Activated naive CD8-positive, alpha-beta T cell (primary cell): Measurements from ENCODE around the gene DDA1.
A peak's percentile ranks its signal among the peaks of the same experiment; 100 is the strongest.

ENCODE experiments used
- H3K27ac Mint-ChIP-seq: one replicate; pipeline ENCODE4 v1.8.0; 2021; ENCODE audit warnings: mixed read lengths
- H3K27me3 Mint-ChIP-seq: one replicate; pipeline ENCODE4 v1.8.0; 2021; ENCODE audit warnings: mixed read lengths
- H3K36me3 Mint-ChIP-seq: one replicate; pipeline ENCODE4 v1.8.0; 2021; ENCODE audit warnings: mixed read lengths
- H3K4me1 Mint-ChIP-seq: one replicate; pipeline ENCODE4 v1.8.0; 2021; ENCODE audit warnings: low read depth, mixed read lengths
- H3K4me3 Mint-ChIP-seq: one replicate; pipeline ENCODE4 v1.8.0; 2021; ENCODE audit warnings: mild to moderate bottlenecking, mixed read lengths
- H3K9me3 Mint-ChIP-seq: one replicate; pipeline ENCODE4 v1.8.0; 2021; ENCODE audit warnings: low read depth, mixed read lengths

DDA1 gene

DNA sequence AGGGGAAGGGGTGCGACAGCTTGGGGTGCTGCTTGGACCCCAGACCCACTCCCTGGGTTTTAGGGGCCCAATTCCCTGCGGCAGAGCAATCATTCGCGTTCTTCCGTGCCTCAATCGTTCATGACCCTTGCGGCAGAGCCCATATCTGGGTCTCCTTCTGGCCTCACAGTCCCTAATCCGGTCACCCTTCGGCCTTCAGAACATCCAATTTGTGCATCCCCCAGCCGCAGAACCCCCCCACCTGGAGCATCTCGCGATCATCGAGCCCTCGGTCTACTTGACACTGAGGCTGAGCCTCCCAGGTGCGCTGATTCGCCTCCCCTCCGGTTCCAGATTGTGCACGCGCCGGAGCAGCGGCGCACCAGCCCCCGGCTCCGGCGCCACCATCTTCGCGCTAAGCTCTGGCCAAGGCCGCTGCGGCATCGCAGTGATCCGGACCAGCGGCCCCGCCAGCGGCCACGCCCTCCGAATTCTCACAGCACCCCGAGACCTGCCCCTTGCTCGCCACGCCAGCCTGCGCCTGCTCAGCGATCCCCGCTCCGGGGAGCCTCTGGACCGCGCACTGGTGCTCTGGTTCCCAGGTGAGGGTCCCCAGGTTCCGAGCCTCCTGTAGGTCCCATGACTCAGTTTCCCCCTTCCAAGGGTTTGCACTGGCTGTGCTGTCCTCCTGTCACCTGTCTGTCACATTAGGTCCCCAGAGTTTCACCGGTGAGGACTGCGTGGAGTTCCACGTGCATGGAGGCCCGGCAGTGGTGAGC lies 28.5 kb downstream of the DDA1 start:
- H3K9me3 Mint-ChIP-seq: no peaks in the 10 kb centered on the region
- peaks cover 23% of the 10 kb centered on the region for H3K4me1 Mint-ChIP-seq
- no peaks in the 10 kb centered on the region for H3K27me3 Mint-ChIP-seq
- no peaks in the 10 kb centered on the region for H3K36me3 Mint-ChIP-seq
- peak overlapping the region; percentile 96 for H3K27ac Mint-ChIP-seq
- peak overlapping the region; percentile 96 for H3K4me3 Mint-ChIP-seq

DNA sequence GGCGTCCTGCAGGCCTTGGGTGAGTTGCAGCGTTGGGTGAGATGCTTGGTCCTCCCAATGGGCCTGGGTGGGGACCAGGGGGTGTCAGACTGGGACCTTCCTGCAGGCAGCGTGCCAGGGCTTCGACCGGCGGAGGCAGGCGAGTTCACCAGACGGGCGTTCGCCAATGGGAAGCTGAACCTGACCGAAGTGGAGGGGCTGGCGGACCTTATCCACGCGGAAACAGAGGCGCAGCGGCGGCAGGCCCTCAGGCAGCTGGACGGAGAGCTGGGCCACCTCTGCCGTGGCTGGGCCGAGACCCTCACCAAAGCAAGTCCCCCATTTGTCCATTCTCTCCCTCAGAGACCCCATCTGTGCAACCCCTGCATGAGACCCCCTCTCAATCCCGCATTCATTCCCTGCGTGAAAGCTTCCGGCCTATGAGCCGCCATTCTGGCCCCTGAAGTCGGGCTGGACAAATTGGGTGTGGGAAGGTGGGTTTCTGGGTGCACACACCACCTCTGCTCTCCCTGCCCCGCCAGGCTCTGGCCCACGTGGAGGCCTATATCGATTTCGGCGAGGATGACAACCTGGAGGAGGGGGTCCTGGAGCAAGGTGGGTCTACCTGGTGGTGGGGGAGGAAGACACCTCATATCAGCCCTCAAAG lies 29.2 kb downstream of the DDA1 start:
- H3K27ac Mint-ChIP-seq: no peak overlapping the region
- peak overlapping the region; percentile 96 for H3K4me3 Mint-ChIP-seq
- no peaks in the 10 kb centered on the region for H3K36me3 Mint-ChIP-seq
- H3K27me3 Mint-ChIP-seq: no peaks in the 10 kb centered on the region
- H3K4me1 Mint-ChIP-seq: peaks cover 18% of the 10 kb centered on the region
- H3K9me3 Mint-ChIP-seq: no peaks in the 10 kb centered on the region

DNA sequence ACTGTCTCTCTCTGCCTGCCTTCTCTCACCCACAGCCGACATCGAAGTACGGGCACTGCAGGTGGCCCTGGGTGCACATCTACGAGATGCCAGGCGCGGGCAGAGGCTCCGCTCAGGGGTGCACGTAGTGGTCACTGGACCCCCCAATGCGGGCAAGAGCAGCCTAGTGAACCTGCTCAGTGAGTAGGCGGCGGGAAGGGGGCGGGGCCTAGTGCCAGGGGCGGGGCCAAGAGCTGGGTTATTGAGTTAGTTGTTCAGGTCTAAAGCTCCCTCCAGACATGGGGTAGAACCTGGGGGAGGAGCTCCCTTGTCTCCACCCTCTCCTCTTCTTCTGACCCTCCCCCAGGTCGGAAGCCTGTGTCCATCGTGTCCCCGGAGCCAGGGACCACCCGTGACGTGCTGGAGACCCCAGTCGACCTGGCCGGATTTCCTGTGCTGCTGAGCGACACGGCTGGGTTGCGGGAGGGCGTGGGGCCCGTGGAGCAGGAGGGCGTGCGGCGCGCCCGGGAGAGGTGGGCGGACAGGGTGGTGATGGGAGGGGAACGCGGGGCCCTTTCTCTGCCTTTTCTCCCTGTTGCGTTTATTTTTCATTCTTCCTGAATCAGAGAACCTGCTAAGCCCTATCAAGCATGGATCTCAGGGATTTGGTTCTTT lies 29.9 kb downstream of the DDA1 start:
- no peaks in the 10 kb centered on the region for H3K9me3 Mint-ChIP-seq
- H3K4me3 Mint-ChIP-seq: peak overlapping the region; percentile 74
- H3K27me3 Mint-ChIP-seq: no peaks in the 10 kb centered on the region
- H3K4me1 Mint-ChIP-seq: peaks cover 15% of the 10 kb centered on the region
- H3K36me3 Mint-ChIP-seq: no peaks in the 10 kb centered on the region
- H3K27ac Mint-ChIP-seq: peak overlapping the region; percentile 16

DNA sequence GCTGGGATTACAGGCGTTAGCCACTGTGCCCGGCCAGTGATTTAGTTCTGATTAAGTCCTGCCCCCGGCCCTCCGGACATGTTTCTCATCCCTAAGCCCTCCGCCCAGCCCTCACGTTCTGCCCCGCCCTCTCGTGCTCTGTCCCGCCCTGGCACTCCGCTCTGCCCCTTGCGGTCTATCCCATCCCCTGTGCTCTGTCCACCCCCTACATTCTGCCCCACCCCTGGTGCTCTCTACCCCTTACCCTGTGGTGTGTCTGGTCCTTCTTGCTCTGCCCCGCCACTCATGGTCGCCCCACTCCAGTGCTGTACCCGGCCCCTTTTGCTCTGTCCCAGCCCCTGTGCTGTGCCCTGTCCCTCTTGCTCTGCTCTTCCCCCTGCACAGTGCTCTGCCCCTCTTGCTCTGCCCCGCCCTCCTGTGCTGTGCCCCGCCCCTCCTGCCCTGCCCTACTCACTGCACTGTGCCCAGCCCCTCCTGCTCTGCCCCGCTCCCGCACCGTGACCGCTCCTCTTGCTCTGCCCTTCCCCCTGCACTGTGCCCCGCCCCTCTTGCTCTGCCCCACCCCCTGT lies 31.0 kb downstream of the DDA1 start:
- no peaks in the 10 kb centered on the region for H3K9me3 Mint-ChIP-seq
- peaks cover 8% of the 10 kb centered on the region for H3K4me1 Mint-ChIP-seq
- H3K4me3 Mint-ChIP-seq: no peak overlapping the region
- no peak overlapping the region for H3K27ac Mint-ChIP-seq
- H3K36me3 Mint-ChIP-seq: no peaks in the 10 kb centered on the region
- no peaks in the 10 kb centered on the region for H3K27me3 Mint-ChIP-seq

DNA sequence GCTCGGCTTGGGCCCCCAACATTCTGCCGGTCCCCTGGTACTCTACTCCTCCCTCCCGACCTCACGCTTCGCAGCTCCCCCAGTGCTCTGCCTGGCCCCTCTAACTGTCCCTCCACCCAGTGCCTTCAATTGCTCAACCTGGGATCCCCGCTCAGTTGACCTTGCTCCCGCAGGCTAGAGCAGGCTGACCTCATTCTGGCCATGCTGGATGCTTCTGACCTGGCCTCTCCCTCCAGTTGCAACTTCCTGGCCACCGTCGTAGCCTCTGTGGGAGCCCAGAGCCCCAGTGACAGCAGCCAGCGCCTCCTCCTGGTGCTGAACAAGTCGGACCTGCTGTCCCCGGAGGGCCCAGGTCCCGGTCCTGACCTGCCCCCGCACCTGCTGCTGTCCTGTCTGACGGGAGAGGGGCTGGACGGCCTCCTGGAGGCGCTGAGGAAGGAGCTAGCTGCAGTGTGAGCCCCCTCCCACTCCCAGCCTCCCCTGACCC lies 31.6 kb downstream of the DDA1 start:
- Mint-ChIP-seq H3K27ac (no peak overlapping the region), H3K4me1 (peaks cover 8% of the 10 kb centered on the region), H3K9me3 (no peaks in the 10 kb centered on the region), H3K4me3 (no peak overlapping the region), H3K27me3 (no peaks in the 10 kb centered on the region), H3K36me3 (no peaks in the 10 kb centered on the region)

DNA sequence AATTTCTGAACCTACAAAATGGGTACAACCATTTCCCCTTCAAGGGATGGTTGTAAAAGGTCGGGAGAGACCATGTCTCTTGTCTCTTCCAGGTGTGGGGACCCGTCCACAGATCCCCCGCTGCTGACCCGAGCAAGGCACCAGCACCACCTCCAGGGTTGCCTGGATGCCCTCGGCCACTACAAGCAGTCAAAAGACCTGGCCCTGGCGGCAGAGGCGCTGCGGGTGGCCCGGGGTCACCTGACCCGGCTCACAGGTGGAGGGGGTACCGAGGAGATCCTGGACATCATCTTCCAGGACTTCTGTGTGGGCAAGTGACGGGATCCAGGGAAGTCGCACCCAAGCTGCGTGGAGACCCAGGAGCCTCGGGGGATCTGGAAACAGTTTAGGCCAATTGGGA lies 32.0 kb downstream of the DDA1 start:
- H3K27ac Mint-ChIP-seq: no peak overlapping the region
- H3K9me3 Mint-ChIP-seq: no peaks in the 10 kb centered on the region
- no peaks in the 10 kb centered on the region for H3K27me3 Mint-ChIP-seq
- H3K4me1 Mint-ChIP-seq: peaks cover 11% of the 10 kb centered on the region
- no peaks in the 10 kb centered on the region for H3K36me3 Mint-ChIP-seq
- no peak overlapping the region for H3K4me3 Mint-ChIP-seq

DNA sequence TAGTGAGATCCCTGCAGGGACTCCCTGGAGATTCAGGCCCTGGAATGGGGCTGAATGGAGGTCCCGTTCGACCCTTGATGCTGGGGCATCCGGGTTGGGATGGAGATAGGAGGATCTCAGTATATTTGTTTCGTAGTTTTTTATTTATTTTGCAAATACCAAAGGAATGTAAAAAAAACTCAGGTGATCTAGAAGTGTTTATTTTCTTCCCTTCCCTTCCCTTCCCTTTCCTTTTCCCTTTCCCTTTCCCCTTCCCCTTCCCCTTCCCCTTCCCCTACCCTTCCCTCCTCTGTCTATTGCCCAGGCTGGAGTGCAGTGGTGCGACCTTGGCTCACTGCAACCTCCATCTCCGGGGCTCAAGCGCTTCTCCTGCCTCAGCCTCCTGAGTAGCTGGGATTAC lies 32.5 kb downstream of the DDA1 start:
- Mint-ChIP-seq H3K9me3 (no peaks in the 10 kb centered on the region), H3K4me3 (no peak overlapping the region), H3K36me3 (no peaks in the 10 kb centered on the region), H3K27me3 (no peaks in the 10 kb centered on the region), H3K4me1 (peaks cover 9% of the 10 kb centered on the region), H3K27ac (no peak overlapping the region)

DNA sequence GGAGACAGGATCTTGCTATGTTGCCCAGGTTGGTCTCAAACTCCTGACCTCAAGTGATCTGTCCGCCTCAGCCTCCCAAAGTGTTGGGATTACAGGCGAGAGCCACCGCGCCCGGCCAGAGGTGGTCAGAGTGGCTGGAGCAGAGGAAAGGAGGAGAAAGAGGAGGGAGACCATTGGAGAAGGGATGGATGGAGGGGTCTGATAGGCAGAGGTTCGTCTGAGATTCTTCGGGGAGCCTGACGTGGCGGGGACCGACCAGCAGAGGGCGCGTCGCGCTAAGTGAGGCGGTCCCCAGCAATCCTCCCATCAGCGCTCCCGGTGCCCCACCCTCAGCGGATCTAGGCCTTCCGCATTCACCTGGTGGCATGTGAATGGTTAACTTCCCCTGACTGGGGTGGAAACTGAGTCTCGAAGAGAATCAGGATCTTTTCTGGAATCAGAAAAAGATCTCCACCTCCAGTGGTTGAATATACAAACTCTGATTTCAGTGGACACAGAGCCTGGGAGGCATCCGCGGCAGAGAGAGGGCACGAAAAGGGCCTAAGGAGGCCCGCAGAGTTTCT lies 36.8 kb downstream of the DDA1 start:
- no peaks in the 10 kb centered on the region for H3K9me3 Mint-ChIP-seq
- H3K36me3 Mint-ChIP-seq: no peaks in the 10 kb centered on the region
- H3K4me3 Mint-ChIP-seq: no peak overlapping the region
- H3K27me3 Mint-ChIP-seq: peaks cover 11% of the 10 kb centered on the region
- H3K27ac Mint-ChIP-seq: no peak overlapping the region
- H3K4me1 Mint-ChIP-seq: peaks cover 6% of the 10 kb centered on the region

DNA sequence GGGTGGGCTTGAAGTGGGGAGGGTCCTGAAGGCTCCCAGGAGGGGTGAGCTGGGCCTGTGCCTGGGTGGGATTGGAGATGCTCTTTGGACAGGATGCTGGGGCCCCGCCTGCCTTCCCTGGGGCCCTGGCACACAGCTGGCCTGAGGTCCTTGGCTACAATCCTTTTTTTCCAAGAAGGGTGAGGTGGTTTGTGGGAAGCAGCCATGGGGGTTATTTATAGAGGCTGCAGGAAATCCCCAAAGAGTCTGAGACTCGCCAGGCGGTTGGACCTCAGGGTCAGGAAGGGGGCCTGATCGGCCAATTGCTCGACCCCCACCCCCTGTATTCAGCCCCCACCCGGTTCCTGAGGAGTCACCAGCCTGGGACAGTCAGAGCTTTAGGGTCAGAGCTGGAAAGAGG lies 38.0 kb downstream of the DDA1 start:
- peaks cover 11% of the 10 kb centered on the region for H3K4me1 Mint-ChIP-seq
- H3K4me3 Mint-ChIP-seq: no peak overlapping the region
- H3K36me3 Mint-ChIP-seq: no peaks in the 10 kb centered on the region
- no peak overlapping the region for H3K27ac Mint-ChIP-seq
- peaks cover 15% of the 10 kb centered on the region for H3K27me3 Mint-ChIP-seq
- H3K9me3 Mint-ChIP-seq: no peaks in the 10 kb centered on the region

DNA sequence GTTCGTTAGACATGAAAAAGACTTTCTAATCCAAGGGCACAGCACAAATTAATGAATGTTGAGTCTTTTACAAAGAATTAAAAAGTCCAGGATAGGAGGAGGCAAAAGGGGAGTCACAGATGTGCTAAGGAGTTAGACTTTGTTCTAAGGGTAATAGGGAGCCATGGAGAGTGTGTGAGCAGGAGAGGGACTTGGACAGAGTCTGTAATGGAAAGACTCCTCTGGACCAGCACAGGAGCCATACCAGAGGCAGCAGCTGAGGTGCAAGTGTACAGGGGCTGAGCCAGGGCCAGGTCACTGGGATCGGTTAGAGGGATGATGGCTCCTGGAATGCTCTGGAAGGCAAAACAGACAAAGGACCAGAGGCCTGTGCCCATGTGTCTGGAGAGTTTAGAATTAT lies 38.5 kb downstream of the DDA1 start:
- H3K27ac Mint-ChIP-seq: no peak overlapping the region
- H3K9me3 Mint-ChIP-seq: no peaks in the 10 kb centered on the region
- H3K36me3 Mint-ChIP-seq: no peaks in the 10 kb centered on the region
- H3K27me3 Mint-ChIP-seq: peaks cover 17% of the 10 kb centered on the region
- H3K4me1 Mint-ChIP-seq: peaks cover 11% of the 10 kb centered on the region
- no peak overlapping the region for H3K4me3 Mint-ChIP-seq

DNA sequence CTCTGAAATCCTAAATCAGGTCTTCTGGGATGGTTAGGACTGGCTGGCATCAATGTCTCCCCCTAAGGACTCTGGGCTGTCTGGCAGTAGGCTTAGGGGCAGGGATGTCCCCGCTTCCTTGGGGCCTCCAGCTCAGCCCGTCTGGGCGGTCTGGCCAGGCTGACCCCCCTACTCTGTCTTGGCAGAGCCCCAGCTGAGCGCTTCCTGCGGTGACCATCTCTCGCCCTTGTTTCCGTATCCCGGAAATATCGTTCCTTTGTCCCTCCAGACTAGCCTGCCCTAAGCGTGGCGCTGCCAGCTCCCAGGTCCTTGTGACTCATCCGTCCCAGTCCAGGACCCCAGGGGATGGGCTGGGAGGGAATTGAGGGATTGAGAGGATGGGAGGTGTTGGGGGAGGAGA lies 39.3 kb downstream of the DDA1 start:
- Mint-ChIP-seq H3K27ac (no peak overlapping the region), H3K27me3 (peaks cover 19% of the 10 kb centered on the region), H3K4me3 (no peak overlapping the region), H3K9me3 (no peaks in the 10 kb centered on the region), H3K36me3 (no peaks in the 10 kb centered on the region), H3K4me1 (peaks cover 11% of the 10 kb centered on the region)

DNA sequence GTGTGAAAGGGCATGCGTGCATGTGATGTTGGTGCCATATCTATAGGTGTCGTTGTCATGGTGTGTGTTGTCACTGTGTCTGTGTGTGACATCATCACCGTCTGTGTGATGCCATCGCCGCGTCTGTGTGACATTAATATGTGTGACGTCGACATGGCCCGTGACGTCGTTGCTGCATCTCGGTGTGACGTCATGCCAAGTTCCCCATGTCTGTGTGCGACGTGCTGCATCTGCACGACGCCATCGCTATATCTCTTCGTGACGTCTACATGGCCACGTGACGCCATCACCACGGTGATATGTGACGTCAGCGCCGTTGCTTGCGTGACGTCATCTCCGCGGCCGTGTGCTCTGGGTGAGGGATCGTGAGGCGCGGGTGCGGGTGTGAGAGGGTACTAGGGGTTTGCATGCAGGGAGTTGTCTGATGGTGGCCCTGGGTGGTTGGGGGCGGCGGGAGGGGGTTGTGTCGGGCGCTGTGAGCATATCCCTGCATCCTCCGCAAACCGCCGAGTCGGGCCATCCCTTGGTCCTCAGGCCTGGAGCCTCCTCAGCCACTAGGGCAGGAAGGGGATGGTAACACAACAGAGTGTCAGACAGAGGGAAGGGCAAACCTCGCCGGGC lies 42.6 kb downstream of the DDA1 start:
- H3K4me1 Mint-ChIP-seq: peaks cover 5% of the 10 kb centered on the region
- no peaks in the 10 kb centered on the region for H3K36me3 Mint-ChIP-seq
- H3K4me3 Mint-ChIP-seq: no peak overlapping the region
- H3K27me3 Mint-ChIP-seq: peaks cover 19% of the 10 kb centered on the region
- H3K9me3 Mint-ChIP-seq: no peaks in the 10 kb centered on the region
- no peak overlapping the region for H3K27ac Mint-ChIP-seq

DNA sequence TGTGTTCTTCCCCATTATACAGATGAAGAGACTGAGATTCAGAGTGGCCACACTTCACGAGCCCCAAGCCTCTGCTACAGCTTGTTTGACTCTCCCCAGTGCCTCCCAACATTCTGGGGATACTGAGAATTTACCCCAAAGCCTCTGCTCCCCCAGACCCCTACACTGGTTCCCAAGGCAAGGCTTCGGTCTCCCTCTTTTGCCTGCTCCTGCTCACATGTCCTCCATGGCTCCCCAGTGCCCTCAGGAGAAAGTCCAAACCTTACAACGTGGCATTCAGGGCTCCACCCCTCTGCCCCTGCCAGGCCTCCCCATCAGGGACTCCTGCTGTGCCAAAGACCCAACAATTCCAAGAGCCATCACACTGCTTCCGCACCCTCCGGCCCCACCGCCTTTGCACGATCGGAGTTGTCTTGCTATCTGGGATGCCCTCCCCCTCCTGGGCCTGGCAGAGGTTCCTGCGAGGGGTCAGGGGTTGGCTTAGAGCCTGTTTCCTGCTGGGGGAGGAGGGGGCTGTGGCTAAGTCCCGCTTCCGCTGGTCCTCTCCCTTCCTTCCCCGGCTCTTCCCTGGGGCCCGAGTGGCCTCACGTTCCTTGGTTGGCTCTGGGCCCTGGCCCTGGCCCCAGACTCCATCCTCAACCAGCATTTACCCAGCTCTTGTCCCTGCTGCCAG lies 43.4 kb downstream of the DDA1 start:
- Mint-ChIP-seq H3K36me3 (no peaks in the 10 kb centered on the region), H3K4me1 (peaks cover 5% of the 10 kb centered on the region), H3K27ac (no peak overlapping the region), H3K4me3 (no peak overlapping the region), H3K9me3 (no peaks in the 10 kb centered on the region), H3K27me3 (peaks cover 17% of the 10 kb centered on the region)

DNA sequence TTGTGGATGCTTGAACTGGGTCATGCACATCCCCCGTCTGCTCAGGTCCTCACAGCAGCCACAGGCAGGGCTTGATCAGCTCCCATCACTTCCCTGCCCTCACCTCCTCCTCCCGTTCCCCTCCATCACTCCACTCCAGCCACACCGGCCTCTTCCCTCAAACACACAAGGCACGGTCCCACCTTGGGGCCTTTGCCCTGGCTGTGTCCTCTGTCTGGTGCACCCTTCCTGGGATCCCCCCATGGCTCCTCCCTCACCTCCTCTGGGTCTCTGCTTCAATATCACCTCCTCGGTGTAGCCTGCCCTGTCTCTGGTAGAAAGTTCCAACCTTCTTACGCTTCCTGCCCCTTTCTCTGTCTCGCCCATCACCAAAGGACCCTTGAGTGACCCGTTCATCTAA lies 44.0 kb downstream of the DDA1 start:
- no peaks in the 10 kb centered on the region for H3K36me3 Mint-ChIP-seq
- H3K4me1 Mint-ChIP-seq: peaks cover 5% of the 10 kb centered on the region
- H3K9me3 Mint-ChIP-seq: no peaks in the 10 kb centered on the region

More for the DNA sequence above, 44.0 kb downstream of the DDA1 start:
- Mint-ChIP-seq H3K4me3 (no peak overlapping the region), H3K27ac (no peak overlapping the region), H3K27me3 (peaks cover 15% of the 10 kb centered on the region)
